Measurements from ENCODE around the gene GABBR2.
A peak's percentile ranks its signal among the peaks of the same experiment; 100 is the strongest.

Gene GABBR2

GRCh38 chr9:98708933-98709911 lies at the start of gene GABBR2:
GABBR2 (minus strand) TSS chr9:98708935; CDS start chr9:98708737, 198 bp downstream.
- no peak for DNase-seq

DNA sequence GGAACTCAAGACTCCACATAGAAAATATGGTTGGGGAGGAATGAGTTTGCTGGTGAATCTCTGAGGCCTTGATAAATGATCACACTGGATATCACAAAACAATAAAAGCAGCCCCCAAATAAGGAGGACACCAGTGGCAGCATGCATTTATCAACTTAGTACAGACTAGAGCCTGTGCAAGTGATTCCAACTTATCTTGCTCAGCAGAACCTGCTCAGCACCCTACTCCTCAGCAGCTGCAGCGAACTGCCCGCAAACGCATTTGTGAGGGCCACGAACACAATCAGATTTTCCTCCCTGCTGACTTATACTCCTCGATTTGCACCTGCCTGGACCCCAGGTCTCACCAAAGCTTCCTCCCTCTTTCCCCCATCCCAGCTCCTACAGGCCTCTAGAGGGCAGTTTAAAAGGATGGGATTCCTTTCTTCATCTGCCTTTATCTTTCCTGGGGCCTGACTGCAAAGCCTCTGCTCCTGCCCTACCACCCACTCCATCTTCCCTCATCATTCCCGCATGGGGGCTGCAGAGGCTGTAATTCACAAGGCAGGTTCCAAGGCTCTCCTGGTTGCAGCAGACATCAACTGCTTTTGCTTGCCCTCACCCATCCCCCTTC lies 46.4 kb upstream of the GABBR2 start:
- no peak for DNase-seq

DNA sequence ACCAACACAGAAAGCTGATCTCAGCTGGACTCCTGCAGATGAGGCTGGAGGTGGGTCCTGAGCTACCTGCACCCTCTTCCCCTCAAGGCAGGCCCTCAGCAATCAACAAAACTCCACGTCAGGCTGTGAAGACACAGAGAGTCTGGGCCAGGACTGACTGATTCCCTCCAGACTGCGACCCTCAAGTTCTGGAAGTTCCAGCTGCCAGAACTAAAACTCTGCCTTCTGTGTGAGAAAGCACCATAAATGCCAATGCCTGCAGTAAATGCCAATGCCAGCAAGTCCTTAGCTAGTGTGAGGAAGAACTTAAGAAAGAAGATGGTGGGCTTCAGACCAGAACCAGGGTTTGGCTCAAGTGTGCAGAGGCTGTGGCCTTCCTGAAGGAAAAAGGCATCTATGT lies 42.5 kb upstream of the GABBR2 start:
- no peak for DNase-seq

- DNase-seq = peak; percentile 53
These were observed 41.8 kb upstream of the GABBR2 start for GRCh38 chr9:98750364-98751060.

DNA sequence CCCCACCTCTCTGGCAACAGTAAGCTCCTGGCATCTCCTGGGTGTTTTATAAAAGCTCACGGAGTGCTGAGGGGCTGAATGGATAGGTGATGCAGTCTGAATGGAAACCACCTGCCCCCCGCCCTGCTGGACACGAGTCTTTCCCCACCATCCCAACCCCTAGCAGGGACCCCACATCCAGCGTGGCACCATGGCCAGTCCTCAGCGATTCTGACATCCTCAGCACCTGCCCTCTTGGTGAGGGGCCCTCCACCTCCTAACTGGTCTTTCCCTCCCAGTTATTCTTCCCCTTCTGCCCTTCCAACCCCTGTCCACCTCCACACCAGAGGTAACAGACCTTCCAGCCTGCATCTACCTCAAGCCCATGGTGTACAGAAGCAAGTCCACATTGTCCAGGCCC lies 38.7 kb upstream of the GABBR2 start:
- no peak for DNase-seq

- no peak for DNase-seq
These were observed 36.7 kb upstream of the GABBR2 start for GRCh38 chr9:98745470-98745869.

DNA sequence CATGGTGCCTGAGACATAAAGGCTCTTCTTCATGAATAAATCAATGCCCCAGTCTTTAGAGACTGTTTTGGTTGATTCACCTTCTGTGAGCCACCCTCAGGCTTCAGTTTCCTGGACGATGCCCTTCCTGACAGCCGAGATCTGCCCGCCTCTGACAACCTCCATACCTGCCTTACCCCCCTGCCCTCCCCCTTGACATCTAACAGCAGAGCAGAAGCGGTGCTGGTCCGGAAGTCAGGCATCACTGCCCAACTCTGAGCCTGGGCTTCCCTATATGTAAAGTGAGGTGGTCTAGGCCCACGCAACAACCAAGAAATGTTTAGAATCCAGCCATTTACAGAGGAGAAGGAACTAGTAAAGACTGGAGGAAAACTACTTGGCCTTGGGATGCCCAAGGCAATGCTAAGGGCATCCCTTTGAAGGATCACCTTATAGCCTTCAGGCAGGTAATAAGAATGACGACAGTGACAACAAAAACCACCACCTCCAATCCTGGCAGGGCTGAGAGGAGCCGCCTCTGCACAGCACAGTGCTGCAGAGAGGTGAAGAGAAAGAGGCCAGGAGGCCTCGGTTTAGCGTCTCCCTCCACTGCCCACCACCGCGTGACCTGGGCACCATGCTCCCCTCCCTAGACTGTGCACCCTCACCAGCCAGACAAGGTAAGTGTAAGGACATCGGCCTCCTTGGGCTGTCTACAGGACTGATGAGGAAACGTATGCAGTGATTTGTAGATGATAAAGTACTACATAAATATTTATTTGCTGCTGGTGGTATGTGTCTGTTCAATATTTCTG lies 35.3 kb upstream of the GABBR2 start:
- no peak for DNase-seq

DNA sequence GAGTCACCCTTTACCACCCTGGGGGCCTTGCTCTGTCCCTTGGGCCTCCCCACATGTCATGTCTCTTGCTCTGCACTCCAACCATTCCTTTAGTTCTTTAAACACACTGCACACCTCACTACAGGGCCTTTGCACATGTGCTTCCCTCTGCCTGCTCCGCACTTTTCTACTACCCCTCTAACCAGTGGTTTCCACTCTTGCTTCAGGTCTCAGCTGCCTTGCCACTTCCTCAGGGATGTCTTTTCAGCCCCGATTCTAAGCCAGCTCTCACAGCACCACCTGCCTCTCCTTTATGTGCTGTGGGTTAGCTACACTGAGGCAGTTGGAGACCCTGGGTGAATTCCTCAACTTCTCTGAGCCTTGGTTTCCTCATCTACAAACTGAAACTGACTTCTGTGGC lies 34.6 kb upstream of the GABBR2 start:
- no peak for DNase-seq

- DNase-seq = no peak
These were observed 33.9 kb upstream of the GABBR2 start for GRCh38 chr9:98742325-98743280.

DNA sequence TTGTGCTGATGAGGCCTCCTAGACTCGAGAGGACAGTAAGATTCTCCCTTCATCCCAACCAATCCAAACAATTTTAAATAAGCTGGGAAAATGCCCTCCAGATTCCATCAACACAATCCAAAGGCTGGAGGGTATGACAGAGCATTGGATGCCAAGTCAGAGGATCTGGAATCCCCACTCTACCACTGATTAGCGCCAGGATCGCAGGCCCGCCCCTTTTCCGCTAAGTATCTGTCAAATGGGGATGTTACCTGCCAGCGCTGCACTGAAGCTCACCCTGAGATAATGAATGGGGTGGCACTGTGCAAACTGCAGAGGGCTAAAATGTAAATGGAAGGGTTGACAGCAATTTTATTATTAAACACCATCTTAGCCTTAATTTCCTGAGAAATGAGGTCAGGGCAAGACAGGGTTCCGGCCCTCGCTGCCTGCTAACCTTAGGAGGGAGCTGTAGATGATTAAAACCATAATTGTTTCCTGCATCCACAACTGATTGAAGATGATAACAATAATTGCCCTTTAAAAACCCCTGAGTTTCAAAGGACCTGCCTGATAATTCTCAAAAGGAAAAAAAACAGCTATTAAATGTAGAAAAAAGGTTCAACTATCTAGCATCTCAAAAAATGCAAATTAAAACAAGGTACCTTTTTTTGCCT lies 31.6 kb upstream of the GABBR2 start:
- DNase-seq = no peak

GRCh38 chr9:98738741-98739140 lies 30.0 kb upstream of the GABBR2 start:
- DNase-seq = no peak

DNA sequence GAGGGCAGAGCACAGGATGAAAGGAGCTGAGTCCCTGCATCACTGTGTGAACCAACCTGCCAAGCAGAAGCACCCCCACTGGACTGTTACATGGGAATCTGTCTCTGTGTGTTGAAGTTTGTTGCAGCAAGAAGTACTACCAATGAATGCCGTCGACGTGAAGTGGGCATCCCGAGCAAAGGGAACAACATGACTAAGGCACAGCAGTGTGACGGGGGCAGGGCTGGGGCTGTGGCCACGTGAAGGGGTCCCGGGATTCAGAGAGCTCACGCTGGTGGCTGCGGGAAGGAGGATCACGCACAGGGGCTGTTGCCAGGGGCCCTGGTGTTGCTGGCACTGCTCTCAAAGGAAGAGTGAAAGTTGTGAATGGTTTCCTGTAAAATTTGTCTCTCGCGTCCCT lies 27.5 kb upstream of the GABBR2 start:
- no peak for DNase-seq

- DNase-seq = no peak
These were observed 24.1 kb upstream of the GABBR2 start for GRCh38 chr9:98732801-98733200.

DNA sequence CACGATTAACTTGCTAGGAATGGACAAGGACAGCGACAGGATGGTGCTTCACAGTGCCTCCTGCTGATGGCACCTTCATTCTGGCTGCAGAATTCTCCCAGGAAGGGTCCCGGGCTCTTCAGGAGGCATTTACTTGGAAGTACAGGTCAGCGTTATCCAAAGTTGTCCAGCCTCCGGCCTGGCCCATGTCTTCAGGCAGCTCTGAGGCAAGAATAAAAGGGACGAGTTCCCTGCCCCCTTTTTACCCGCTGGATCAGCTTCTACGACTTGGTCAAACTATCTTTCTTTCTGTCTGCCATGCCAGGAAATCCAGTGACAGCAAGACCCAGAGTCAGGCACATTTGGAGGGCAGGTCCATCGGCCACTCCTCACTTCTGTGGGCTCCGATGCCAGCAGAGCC lies 23.4 kb upstream of the GABBR2 start:
- DNase-seq = no peak

GRCh38 chr9:98730871-98731270 lies 22.1 kb upstream of the GABBR2 start:
- DNase-seq = no peak

DNA sequence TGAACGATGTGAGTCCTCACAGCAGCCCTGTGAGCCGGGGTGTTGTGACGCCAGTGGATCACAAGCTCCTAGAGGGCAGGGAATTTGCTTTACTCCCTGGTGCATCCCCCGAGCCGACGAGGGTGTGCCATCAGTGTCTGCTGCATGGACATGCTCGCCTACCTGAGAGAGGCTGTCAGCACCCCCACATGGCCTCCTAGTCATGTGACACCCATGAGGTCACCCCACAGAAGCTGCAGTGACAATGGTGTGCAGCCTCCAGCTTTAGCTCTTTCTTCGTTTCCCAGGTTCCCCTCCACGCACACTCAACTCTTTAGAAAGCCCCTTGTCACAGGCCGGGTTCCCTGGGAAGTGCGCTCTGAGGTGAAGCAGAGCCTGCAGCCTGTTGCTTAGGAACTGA lies 19.8 kb upstream of the GABBR2 start:
- DNase-seq = no peak

- DNase-seq = no peak
These were observed 18.7 kb upstream of the GABBR2 start for GRCh38 chr9:98727428-98727827.

DNA sequence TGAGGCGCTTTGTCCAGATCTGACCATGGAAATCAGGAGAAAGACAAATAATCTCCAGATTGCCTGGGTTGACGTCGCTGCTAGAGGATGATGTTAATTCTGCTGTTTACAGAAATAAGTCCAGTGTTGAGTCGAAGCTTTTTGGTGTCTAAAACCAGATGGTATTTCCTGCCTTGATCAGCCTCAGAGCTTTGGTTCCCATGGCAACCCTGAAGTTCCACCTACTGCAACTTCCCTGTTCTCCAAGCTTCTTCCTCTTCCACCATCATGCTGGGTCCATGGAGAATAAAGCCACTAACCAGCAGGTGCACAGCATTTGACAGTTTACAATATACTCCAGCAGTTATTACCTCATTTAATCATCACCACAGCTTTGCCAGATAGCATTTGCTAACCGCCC lies 18.0 kb upstream of the GABBR2 start:
- DNase-seq = peak; percentile 51

GRCh38 chr9:98724810-98725530 lies 16.2 kb upstream of the GABBR2 start:
- DNase-seq = no peak

GRCh38 chr9:98721643-98722042 lies 12.9 kb upstream of the GABBR2 start:
- no peak for DNase-seq
